ENCODE results near the gene MAST4.

Gene MAST4

GRCh38 chr5:67201897-67202549 is 605.8 kb downstream of the MAST4 start:
- no peak for DNase-seq (ENCODE audit: low read depth)
- TF ChIP-seq CTCF (IDR thresholded peaks at IDR 0.05; ENCODE audit: insufficient read depth, low read depth, low read length, missing control alignments), result no peak
- no peak overlapping the region for H3K4me3 ChIP-seq (ENCODE audit: low read length)

GRCh38 chr5:67202828-67203227 is 606.6 kb downstream of the MAST4 start:
- no peak for DNase-seq (ENCODE audit: low read depth)
- TF ChIP-seq CTCF (IDR thresholded peaks at IDR 0.05; ENCODE audit: insufficient read depth, low read depth, low read length, missing control alignments), result no peak
- no peak overlapping the region for H3K4me3 ChIP-seq (ENCODE audit: low read length)

- no peak for DNase-seq (ENCODE audit: low read depth)
- no peak overlapping the region for H3K4me3 ChIP-seq (ENCODE audit: low read length)
- TF ChIP-seq CTCF (IDR thresholded peaks at IDR 0.05; ENCODE audit: insufficient read depth, low read depth, low read length, missing control alignments), result no peak
These were observed 607.5 kb downstream of the MAST4 start for GRCh38 chr5:67203701-67204074.

- H3K4me3 ChIP-seq (ENCODE audit: low read length), result no peak overlapping the region
- DNase-seq (ENCODE audit: low read depth), result no peak
- TF ChIP-seq CTCF (IDR thresholded peaks at IDR 0.05; ENCODE audit: insufficient read depth, low read depth, low read length, missing control alignments), result no peak
These were observed 608.6 kb downstream of the MAST4 start for GRCh38 chr5:67204821-67205220.

GRCh38 chr5:67205981-67206380 is 609.8 kb downstream of the MAST4 start:
- H3K4me3 ChIP-seq (ENCODE audit: low read length), result no peak overlapping the region
- no peak for TF ChIP-seq CTCF (IDR thresholded peaks at IDR 0.05; ENCODE audit: insufficient read depth, low read depth, low read length, missing control alignments)
- no peak for DNase-seq (ENCODE audit: low read depth)

GRCh38 chr5:67206461-67206860 is 610.3 kb downstream of the MAST4 start:
- no peak overlapping the region for H3K4me3 ChIP-seq (ENCODE audit: low read length)
- TF ChIP-seq CTCF (IDR thresholded peaks at IDR 0.05; ENCODE audit: insufficient read depth, low read depth, low read length, missing control alignments), result no peak
- no peak for DNase-seq (ENCODE audit: low read depth)

- H3K4me3 ChIP-seq (ENCODE audit: low read length), result no peak overlapping the region
- peak; percentile 98 for DNase-seq (ENCODE audit: low read depth)
- no peak for TF ChIP-seq CTCF (IDR thresholded peaks at IDR 0.05; ENCODE audit: insufficient read depth, low read depth, low read length, missing control alignments)
These were observed 610.7 kb downstream of the MAST4 start for GRCh38 chr5:67206929-67207328.

Measured in epithelial cell of esophagus (primary cell).